SIG-M5 treated with dmso at 0.1 percent for 504 hours (cell line): Measurements from ENCODE around the gene SYNCRIP.
"Not testable (repeated sequence)": the region's sequence is repeated elsewhere in the genome, so short reads cannot be mapped to it uniquely, and the experiment has no call there.

Experiments used
- DNase-seq: peaks from one replicate; lab custom pipeline; 2025; ENCODE audit not compliant: unreplicated experiment; lab: John Stamatoyannopoulos, UW

Gene SYNCRIP

GRCh38 chr6:85600713-85601313 lies 41.9 kb downstream of the SYNCRIP start:
- no peak for DNase-seq

DNA sequence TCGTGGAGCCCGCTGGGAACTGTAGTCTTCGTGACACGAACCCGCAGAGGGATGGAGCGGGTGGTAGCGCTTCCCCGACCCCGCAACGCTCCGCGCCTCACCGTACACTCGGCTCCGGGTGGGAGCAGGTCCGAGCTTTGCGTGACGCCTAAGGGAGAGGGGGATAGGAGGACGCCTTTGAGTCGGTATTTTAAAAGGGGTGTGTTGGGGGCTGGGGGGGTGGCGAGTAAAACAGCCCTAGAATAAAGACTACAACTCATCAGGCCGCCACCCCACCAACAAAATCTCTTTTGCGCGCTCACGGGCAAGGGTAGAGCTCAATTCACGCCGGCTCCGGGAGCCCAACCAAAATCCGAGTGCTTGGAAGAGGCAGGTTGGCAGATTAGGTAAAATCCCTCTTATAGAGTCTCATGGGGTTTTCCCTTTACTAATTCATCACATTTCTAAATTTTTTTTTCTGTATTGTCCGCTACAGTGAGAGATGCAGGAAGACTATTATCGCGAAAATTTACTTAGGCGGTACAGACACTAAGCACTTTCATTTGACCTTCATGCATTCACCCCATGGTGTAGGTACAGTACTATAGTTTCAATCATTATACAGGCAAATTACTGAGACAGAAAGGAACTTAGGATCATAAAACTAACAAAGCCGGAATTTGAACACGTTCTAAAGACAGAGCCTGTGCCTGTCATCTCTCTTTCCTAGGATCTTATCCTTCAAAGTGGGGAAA lies 48.3 kb downstream of the SYNCRIP start:
- DNase-seq = peak; percentile 60

GRCh38 chr6:85593438-85594196 lies 49.1 kb downstream of the SYNCRIP start, which contains the start of gene SNX14:
SNX14 (minus strand) TSS chr6:85593858; CDS start chr6:85593718, 140 bp downstream.
- DNase-seq = peak; percentile 94

GRCh38 chr6:85592033-85592432 lies 50.7 kb downstream of the SYNCRIP start:
- no peak for DNase-seq

DNA sequence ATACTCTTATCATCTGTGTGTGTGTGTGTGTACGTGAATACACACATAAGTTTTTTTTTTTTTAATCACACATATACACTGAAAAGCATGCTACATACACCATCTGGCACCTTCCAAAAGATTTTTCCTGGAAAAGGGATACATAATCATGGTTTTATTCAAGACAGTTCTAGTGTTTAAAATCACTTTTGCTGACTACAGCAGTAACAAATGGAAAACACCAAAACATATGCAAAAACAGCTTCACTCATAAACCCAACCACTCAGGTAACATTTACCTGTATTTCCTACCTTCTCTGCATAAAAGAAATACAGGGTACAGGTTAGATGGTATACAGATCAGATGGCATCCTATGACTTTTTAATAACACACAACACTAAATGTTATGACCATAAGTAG lies 51.5 kb downstream of the SYNCRIP start:
- DNase-seq = no peak

DNA sequence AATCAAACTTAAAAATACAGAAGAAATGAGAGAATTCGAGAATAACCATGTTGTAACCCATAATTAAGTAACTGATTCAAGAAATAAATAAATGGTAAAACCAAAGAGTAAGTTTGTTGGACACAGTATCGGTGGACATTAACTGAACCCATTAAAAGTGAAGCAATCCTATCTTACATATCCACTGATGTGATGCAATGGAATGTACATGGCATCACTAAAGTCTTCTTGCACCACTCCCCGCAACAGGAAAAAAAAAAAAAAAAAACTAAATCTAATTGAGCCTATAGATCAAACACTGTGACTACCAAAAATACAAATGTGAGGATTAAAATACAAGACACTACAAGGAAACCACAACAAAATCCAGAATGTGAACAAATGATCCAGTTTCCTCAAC lies 56.9 kb downstream of the SYNCRIP start:
- DNase-seq = no peak

DNA sequence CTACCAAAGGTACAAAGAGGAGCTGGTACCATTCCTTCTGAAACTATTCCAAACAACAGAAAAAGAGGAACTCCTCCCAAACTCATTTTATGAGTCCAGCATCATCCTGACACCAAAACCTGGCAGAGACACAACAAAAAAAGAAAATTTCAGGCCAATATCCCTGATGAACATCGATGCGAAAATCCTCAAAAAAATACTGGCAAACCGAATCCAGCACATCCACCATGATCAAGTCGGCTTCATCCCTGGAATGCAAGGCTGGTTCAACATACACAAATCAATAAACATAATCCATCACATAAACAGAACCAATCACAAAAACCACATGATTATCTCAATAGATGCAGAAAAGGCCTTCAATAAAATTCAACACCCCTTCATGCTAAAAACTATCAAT lies 59.9 kb downstream of the SYNCRIP start:
- not testable (repeated sequence) for DNase-seq

- DNase-seq = no peak
These were observed 61.1 kb downstream of the SYNCRIP start for GRCh38 chr6:85581572-85581971.

DNA sequence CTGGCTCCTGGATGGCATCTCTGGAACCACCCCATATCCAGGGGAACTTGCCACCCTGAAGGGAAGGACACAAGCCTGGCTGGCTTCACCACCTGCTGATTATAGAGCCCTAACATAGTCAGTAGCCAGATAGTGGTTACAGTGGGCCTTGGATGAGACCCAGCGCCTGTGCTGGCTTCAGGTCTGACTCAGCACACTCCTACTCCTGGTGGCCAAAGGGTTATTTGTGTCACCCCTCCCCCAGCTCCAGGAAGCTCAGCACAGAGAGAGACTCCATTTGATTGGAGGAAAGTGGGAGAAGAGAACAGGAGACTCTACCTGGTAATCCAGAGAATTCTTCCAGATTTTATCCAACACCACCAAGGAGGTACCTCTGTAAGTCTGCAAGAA lies 61.8 kb downstream of the SYNCRIP start:
- DNase-seq = no peak

GRCh38 chr6:85580118-85580877 lies 62.4 kb downstream of the SYNCRIP start:
- no peak for DNase-seq

- DNase-seq = no peak
These were observed 63.1 kb downstream of the SYNCRIP start for GRCh38 chr6:85579581-85579980.

DNA sequence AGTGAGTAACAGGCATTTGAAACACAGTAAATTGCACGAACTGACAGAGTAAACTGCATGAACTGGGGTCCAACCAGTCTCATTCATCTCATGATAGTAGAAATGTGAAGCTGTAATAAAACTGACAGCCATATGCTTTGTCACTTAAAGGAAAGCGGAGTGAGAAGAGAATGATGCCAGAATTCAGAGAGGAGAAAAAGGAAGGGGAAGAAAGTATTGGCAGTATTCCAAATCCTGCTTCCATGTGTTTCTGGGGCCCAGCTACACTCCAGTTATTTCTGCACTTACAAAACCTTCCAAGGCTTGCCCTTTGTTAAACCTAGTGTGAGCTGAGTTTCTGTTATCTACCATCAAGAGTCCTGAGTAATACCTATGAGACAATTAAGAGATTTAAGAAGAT lies 66.2 kb downstream of the SYNCRIP start:
- no peak for DNase-seq

DNA sequence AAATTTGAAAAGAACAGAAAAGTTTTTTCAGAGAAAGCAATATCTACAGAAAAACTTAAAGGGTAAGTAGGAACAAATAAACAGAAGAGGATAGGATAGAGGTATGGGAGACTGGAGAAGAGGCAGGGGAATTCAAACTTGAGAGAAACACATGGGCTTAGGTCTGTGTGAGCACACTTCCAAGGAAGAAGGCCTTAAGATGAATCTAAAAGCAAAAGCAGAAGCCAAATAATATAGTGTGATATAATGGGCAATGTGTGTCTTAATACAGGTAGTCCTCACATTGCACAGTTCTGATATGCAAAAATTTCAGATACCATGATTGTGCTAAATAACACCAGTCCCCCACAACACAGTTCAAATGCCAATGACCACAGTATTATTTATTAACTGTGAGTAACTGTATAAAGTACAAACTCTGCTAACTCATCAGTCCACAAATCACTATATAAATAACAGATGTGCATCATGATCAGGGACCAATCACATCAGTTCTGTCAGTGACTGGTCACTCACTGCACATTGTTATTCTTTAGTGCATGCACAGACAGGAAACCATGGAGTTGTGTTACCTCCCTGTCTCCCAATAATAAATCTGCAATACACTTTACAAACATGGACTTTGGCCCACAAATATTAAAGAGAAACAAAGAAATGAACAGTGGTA lies 67.6 kb downstream of the SYNCRIP start:
- no peak for DNase-seq

DNA sequence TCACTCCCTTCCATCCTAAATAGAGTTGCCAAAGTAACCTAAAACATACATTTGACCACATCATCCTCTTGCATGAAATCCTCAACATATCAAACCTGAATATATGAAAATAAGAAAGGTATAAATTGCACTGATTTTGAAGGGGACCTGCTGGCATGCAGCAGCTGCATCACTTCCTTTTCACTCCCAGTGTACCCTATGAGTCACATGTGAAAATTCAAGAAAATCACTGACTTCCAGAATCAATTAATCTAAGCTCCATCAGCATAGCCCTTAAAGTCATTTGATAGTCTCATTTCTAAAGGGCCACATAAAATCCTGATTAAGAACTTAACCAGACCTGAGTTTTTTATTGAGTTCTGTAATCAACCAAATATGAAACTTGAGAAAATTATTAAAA lies 73.4 kb downstream of the SYNCRIP start:
- DNase-seq = no peak

- DNase-seq = no peak
These were observed 74.3 kb downstream of the SYNCRIP start for GRCh38 chr6:85568411-85568810.

- DNase-seq = no peak
These were observed 77.0 kb downstream of the SYNCRIP start for GRCh38 chr6:85565736-85566135.

- DNase-seq = not testable (repeated sequence)
These were observed 78.5 kb downstream of the SYNCRIP start for GRCh38 chr6:85564223-85564622.
